ENCODE data around the gene TVP23B.

Gene TVP23B

DNA sequence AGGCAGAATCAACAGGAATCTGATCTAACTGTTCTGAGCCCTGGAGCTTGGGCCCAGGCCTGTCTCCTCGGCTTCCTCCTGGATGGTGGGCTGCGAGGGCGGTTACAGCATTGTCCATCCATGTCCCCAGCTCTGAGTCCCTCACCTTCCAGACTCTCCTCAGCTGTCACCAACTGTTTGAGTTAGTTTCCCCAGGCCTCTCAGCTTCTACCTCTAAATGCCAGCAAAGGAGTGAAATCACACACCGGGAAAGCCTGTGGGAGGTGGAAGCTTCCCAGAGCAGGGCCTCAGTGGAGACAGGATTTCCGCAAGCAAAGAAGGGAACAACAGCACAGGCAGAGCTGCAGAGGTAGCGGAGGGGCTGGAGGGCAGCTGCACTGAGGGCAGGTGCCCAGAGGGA lies 67.5 kb downstream of the TVP23B start:
- no peak overlapping the region for H3K4me3 ChIP-seq (ENCODE audit: low read length)
- no peak for DNase-seq (ENCODE audit: low read depth)

DNA sequence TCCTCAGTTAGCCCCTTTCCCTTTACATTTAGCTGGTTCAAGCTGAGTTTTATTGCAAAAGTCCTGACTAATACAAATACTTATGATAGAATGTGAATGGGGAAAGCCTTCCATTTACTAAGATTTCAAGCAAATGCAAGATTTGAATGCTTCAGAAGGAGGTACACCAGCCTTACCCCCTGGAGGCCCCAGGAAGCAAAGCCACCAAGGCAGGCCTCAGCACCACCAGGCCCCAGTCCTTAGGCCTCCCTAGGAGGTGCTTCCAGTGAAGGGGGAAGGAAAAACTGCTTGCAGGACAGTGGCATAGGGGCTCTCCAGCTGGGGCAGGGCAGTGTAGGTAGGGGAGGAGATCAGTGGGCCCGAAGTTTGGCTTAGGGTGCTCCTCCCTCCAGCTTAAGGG lies 69.7 kb downstream of the TVP23B start:
- no peak for DNase-seq (ENCODE audit: low read depth)
- H3K4me3 ChIP-seq (ENCODE audit: low read length), result no peak overlapping the region
- TF ChIP-seq CTCF (conservative IDR thresholded peaks at IDR 0.05; ENCODE audit: low read length), result no peak

More for the DNA sequence above, 67.5 kb downstream of the TVP23B start:
- TF ChIP-seq CTCF (conservative IDR thresholded peaks at IDR 0.05; ENCODE audit: low read length), result no peak

GRCh38 chr17:18851201-18851600 lies 70.2 kb downstream of the TVP23B start:
- DNase-seq (ENCODE audit: low read depth), result no peak
- TF ChIP-seq CTCF (conservative IDR thresholded peaks at IDR 0.05; ENCODE audit: low read length), result no peak
- no peak overlapping the region for H3K4me3 ChIP-seq (ENCODE audit: low read length)

DNA sequence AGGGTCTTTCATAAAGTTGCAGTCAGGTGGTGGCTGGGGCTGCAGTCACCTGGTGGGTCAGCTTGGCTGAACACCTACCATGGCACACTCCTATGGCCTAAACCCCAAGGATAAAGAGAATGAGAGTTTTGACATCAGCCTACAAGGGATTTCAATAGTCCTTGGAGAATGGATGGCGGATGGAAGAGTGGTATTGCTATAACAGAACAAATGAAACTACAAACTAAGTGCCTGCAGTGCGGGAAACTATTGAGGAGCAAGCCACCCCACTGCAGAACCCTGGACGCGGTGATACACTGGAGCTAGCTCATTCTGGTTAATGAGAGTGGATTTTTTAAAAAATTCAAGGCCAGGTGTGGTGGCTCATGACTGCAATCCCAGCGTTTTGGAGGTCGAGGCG lies 74.0 kb downstream of the TVP23B start:
- DNase-seq (ENCODE audit: low read depth), result no peak
- H3K4me3 ChIP-seq (ENCODE audit: low read length), result peak overlapping the region; percentile 72; the same call in 1 of the 2 replicates
- no peak for TF ChIP-seq CTCF (conservative IDR thresholded peaks at IDR 0.05; ENCODE audit: low read length)

DNA sequence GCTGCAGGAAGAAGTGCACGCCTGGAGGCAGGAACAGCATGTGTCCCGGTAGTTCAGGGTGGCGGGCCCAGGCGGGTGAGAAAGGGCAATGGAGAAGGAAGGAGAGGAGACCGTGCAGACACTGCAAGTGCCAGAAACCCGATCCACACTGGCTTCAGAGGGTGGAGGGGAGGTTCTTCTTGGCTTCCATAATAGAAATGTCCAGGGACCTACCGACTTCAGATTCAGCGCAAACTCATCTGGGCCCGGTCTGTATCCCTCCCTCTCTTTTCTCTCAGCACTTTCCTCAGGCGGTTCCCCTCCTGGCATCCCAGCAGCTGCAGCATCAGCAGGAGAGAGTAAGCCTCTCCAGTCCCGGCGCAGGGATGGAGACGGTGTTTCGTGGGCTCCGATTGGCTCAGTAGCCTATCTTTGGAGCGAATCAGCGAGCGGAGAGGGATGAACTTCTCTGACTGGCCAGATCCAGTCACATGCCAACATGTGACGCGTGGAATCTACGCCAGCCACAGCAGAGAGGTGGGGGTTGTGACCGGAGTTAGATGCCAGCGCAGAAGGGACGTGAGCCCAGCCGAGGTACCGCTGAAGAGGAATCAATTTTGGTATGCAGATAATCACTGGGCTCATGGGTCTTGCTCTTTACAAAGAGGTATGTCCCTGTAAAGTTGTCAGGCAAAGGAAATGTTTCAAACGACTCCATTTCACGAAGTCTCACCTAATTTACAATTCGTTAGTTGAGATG lies 75.0 kb downstream of the TVP23B start:
- H3K4me3 ChIP-seq (ENCODE audit: low read length), result peak overlapping the region; percentile 72

More for the DNA sequence above, 75.0 kb downstream of the TVP23B start:
- peak; percentile 93 for DNase-seq (ENCODE audit: low read depth)
- no peak for TF ChIP-seq CTCF (conservative IDR thresholded peaks at IDR 0.05; ENCODE audit: low read length)
